Left lung (tissue), 10 donors: ENCODE data around the gene FILIP1L. TPM values are rescaled to one million over a fixed set of nuclear protein-coding genes. Genes with fewer than 3 reads are reported as not detected.

Source experiments
- ATAC-seq: fragments of 200-7000 bp; cut with Tn5 transposase; one replicate; pipeline ENCODE4 v1.9.1; 2020; ENCODE audit warnings: moderate library complexity
- DNase-seq, 4 donors: peaks; one replicate each; pipeline ENCODE4 v3.0.0-alpha.2; 2013 to 2020
- H3K27ac ChIP-seq, 2 donors: fragments of 200-600 bp; sonication (generic) in 1 of 2; one replicate each; pipeline versions ENCODE4 v1.5.0 to v1.8.0; 2020 to 2021
- H3K27me3 ChIP-seq, 2 donors: fragments of 200-600 bp; sonication (generic) in 1 of 2; one replicate each; pipeline versions ENCODE4 v1.5.0 to v1.8.0; 2020 to 2021
- H3K36me3 ChIP-seq, 2 donors: fragments of 200-600 bp; sonication (generic) in 1 of 2; one replicate each; pipeline versions ENCODE4 v1.5.0 to v1.8.0; 2020 to 2021
- H3K4me1 ChIP-seq, 2 donors: fragments of 200-600 bp; one replicate each; pipeline ENCODE4 v1.8.0; 2021
- H3K4me3 ChIP-seq, 2 donors: fragments of 200-600 bp; sonication (generic) in 1 of 2; one replicate each; pipeline versions ENCODE4 v1.5.0 to v1.8.0; 2020 to 2021; ENCODE audit warnings: mild to moderate bottlenecking in 1 of 2
- H3K9me3 ChIP-seq, 2 donors: fragments of 200-600 bp; sonication (generic) in 1 of 2; one replicate each; pipeline versions ENCODE4 v1.5.0 to v1.8.0; 2020 to 2021
- intact Hi-C, 2 donors: fragments of 100-400 bp; cut with DNase I; formaldehyde crosslinking; loops; one replicate each; pipeline versions ENCODE4 v1.11.2 to v1.14.2; 2022
- polyA plus RNA-seq, 6 donors: library from polyadenylated mRNA; unstranded; fragments of 120-200 nt; gene quantifications; one replicate each; pipeline ENCODE4 v1.2.1, GENCODE V29; 2013; ENCODE audit not compliant: insufficient read length in 6 of 6
- total RNA-seq, 2 donors: library from RNA; stranded (reverse); fragmentation: NEBNext Ultra II Directional; extraction: Animal tissue kit (Norgen Biotek cat#: 25700); gene quantifications; one replicate each; pipeline ENCODE4 v1.2.1, GENCODE V29; 2021
- TF ChIP-seq, protein P1 (sequence below), 2 donors: fragments of 200-600 bp; sonication (generic) in 1 of 2; IDR thresholded peaks; one replicate each; pipeline versions ENCODE4 v1.5.0 to v1.8.0; 2021; ENCODE audit warnings: antibody characterized with exemption in 2 of 2
- donor health status: DM: no; HTN: yes; CAD: no.
- donor health status: DM: no; HTN: no; CAD: no.

FILIP1L gene
- total and polyA plus RNA-seq, 8 donors = 10.6 to 68.9 (median 14.8) TPM

DNA sequence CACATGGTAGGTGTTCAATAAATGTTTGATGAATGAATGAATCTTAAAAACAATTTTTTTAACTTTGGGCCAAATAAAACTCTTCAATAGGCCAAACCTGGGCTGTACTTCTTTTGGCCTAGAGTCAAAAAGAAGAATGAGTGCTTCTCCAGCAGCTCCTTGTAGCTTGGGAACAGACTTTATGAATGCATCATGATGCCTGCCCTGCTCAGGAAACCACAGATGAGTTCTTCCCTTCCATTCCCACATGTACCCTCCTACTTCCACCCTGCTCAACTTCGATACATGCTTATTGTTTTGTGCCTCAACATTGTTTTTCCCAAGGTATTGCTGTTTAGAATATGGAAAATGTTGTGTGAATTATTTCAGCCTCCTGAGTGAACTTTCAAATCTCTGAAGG, 87.0 kb downstream of the FILIP1L start:
- Histone ChIP-seq H3K9me3 (no peaks in the 10 kb centered on the region), H3K27ac (no peak overlapping the region), H3K4me3 (no peak overlapping the region), H3K4me1 (no peaks in the 10 kb centered on the region), H3K27me3 (no peaks in the 10 kb centered on the region), H3K36me3 (no peaks in the 10 kb centered on the region)
- ATAC-seq (no peak), DNase-seq (no peak)
- TF ChIP-seq, protein P1, sequence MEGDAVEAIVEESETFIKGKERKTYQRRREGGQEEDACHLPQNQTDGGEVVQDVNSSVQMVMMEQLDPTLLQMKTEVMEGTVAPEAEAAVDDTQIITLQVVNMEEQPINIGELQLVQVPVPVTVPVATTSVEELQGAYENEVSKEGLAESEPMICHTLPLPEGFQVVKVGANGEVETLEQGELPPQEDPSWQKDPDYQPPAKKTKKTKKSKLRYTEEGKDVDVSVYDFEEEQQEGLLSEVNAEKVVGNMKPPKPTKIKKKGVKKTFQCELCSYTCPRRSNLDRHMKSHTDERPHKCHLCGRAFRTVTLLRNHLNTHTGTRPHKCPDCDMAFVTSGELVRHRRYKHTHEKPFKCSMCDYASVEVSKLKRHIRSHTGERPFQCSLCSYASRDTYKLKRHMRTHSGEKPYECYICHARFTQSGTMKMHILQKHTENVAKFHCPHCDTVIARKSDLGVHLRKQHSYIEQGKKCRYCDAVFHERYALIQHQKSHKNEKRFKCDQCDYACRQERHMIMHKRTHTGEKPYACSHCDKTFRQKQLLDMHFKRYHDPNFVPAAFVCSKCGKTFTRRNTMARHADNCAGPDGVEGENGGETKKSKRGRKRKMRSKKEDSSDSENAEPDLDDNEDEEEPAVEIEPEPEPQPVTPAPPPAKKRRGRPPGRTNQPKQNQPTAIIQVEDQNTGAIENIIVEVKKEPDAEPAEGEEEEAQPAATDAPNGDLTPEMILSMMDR (IDR thresholded peaks at IDR 0.05) = no peak
- intact Hi-C loops = no loop called here

DNA sequence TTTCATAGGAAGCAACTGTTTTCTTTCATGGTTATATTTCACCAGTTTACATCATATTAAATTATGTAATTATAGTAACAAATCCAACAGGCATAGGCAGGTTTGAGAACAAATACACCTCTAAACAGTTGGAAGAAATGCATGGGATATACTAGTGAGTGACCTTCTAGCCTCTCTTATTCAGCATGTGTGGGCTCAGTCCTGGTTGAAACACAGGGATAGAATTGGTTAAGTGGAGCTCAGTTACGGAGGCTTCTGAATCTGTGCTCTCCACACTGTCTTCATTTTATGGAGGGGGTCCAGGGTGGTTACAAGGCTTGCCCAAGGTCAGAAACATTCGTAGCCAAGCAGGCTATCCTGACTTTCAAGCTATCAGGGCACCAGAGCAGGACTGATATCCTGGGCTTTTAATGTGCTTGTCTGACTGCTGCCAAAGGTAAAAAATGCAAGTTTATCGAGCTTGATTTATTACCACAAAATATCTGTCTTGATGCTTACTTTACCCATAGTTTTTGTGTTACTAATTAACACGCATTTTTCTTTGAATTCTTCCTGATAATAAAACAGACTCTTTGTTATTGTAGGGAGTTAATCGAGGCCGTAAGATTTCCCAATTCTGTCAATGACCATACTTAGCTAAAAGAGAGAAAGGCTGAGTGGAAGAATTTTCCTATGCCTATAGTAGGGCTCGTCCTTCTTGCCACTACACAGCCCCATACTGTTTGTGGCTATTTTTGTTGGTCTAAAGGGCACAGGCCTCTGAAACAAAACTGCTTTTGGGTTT, 89.6 kb downstream of the FILIP1L start:
- no peak for ATAC-seq
- TF ChIP-seq, protein P1 (IDR thresholded peaks at IDR 0.05) = no peak

DNA sequence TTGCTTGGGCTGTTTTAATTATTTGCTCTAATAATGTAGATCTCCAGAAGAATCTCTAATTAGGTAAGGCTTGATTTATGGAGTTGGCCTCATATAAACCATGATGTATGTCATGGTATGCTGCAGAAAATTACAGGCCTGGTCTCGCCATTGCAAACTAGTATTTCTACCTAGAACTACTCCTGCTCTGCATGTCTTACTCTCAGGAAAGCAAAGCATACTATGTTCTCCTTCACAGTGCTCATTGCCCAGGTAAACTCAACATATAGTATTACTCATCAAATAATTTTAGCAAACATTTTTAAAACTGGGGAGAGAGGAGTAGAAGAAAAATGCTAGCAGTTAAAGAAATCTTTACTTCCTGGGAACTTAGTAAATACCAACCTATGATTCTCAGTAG, 90.7 kb downstream of the FILIP1L start:
- Histone ChIP-seq H3K27ac (no peak overlapping the region), H3K36me3 (no peaks in the 10 kb centered on the region), H3K4me3 (no peak overlapping the region), H3K4me1 (no peaks in the 10 kb centered on the region), H3K27me3 (no peaks in the 10 kb centered on the region), H3K9me3 (no peaks in the 10 kb centered on the region)
- DNase-seq = no peak
- intact Hi-C loops = no loop called here
- TF ChIP-seq, protein P1 (IDR thresholded peaks at IDR 0.05) = no peak
- ATAC-seq = no peak

More for the DNA sequence above, 89.6 kb downstream of the FILIP1L start:
- no peaks in the 10 kb centered on the region for H3K36me3 ChIP-seq
- no peak for DNase-seq
- no peak overlapping the region for H3K4me3 ChIP-seq
- no peak overlapping the region for H3K27ac ChIP-seq
- no peaks in the 10 kb centered on the region for H3K27me3 ChIP-seq
- H3K4me1 ChIP-seq = no peaks in the 10 kb centered on the region
- intact Hi-C loops = no loop called here
- no peaks in the 10 kb centered on the region for H3K9me3 ChIP-seq

DNA sequence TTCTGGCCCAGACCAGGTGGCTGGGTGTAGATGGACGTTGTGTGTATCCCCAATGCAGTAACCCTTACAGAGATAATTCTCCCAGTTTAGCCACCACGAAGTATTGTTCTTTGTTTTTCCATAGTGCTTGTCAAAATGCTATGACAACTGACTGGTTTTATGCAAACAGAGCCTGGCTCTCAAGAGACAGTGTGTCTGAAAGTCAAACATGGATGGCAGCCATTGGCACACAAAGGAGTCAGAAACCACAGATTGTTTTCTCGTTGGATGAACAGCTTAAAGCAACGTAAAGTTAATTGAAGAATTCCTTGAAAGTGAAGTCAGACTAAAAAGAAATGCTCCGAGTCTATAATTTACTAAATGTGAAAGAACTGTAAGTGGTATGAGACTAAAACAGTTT, 91.2 kb downstream of the FILIP1L start:
- Histone ChIP-seq H3K27ac (no peak overlapping the region), H3K36me3 (no peaks in the 10 kb centered on the region), H3K27me3 (no peaks in the 10 kb centered on the region), H3K4me1 (no peaks in the 10 kb centered on the region), H3K9me3 (no peaks in the 10 kb centered on the region), H3K4me3 (no peak overlapping the region)
- TF ChIP-seq, protein P1 (IDR thresholded peaks at IDR 0.05) = no peak
- DNase-seq = no peak
- ATAC-seq = no peak
- intact Hi-C loops = no loop called here

DNA sequence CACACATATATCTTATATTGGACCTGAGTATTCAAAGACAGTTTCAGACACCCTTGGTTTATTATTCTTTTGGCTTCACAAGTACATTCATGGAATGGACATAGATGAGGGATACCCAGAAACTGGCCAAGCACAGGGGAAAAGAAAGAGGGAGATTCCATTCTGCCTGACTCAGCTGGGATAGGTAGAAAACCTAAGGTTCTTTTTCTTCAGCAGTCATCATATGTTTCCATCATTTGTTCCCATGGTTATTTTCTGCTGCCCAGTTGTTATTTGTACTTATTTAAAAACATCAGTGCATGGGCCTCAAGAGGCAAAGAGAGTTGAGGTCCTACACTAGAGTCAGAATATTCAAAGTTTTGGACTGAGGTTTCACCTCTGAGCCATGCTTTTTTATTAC, 91.8 kb downstream of the FILIP1L start:
- H3K9me3 ChIP-seq = no peaks in the 10 kb centered on the region
- intact Hi-C loops = no loop called here
- H3K36me3 ChIP-seq = no peaks in the 10 kb centered on the region
- no peak for DNase-seq
- H3K4me3 ChIP-seq = no peak overlapping the region
- TF ChIP-seq, protein P1 (IDR thresholded peaks at IDR 0.05) = no peak
- H3K4me1 ChIP-seq = no peaks in the 10 kb centered on the region
- H3K27me3 ChIP-seq = no peaks in the 10 kb centered on the region
- H3K27ac ChIP-seq = no peak overlapping the region
- ATAC-seq = no peak
